ENCODE data around the gene ITSN2. TPM values are rescaled to one million over a fixed set of nuclear protein-coding genes. Genes with fewer than 3 reads are reported as not detected.

ITSN2 gene
- polyA plus RNA-seq, 1 donor from 2014 or later, result 10.6 TPM

GRCh38 chr2:24158131-24158530 lies 202.2 kb downstream of the ITSN2 start:
- no peak for TF ChIP-seq EZH2 (IDR thresholded peaks at IDR 0.05; ENCODE audit: borderline replicate concordance, insufficient read depth, low read length, poor library complexity, severe bottlenecking)
- no peak for TF ChIP-seq EP300 (conservative IDR thresholded peaks at IDR 0.05; ENCODE audit: poor library complexity, severe bottlenecking)
- no peak for TF ChIP-seq RAD21 (conservative IDR thresholded peaks at IDR 0.05)
- TF ChIP-seq POLR2AphosphoS5 (IDR thresholded peaks at IDR 0.05), result no peak
- no peak for TF ChIP-seq TAF1 (IDR thresholded peaks at IDR 0.05; ENCODE audit: low read depth)
- no peak for TF ChIP-seq MXI1 (conservative IDR thresholded peaks at IDR 0.05; ENCODE audit: poor library complexity, severe bottlenecking)
- TF ChIP-seq REST (IDR thresholded peaks at IDR 0.05; ENCODE audit: borderline replicate concordance), result no peak
- no peak for TF ChIP-seq CTCF (IDR thresholded peaks at IDR 0.05; ENCODE audit: poor library complexity, severe bottlenecking)
- TF ChIP-seq SMC3 (conservative IDR thresholded peaks at IDR 0.05; ENCODE audit: poor library complexity), result no peak
- Histone ChIP-seq H3K27ac (ENCODE audit: low read length) (no peak overlapping the region), H3K36me3 (ENCODE audit: insufficient read depth, low read length) (no peaks in the 10 kb centered on the region), H4K20me1 (ENCODE audit: insufficient read depth) (no peaks in the 10 kb centered on the region), H3K27me3 (ENCODE audit: insufficient read depth, low read depth, low read length) (no peaks in the 10 kb centered on the region), H3K9me2 (ENCODE audit: insufficient read depth, low read length) (no peaks in the 10 kb centered on the region), H3F3A (ENCODE audit: insufficient read depth, low read length, poor library complexity, severe bottlenecking) (no peaks in the 10 kb centered on the region), H3K4me2 (ENCODE audit: low read length) (no peak overlapping the region), H3K79me2 (replicated peaks; ENCODE audit: insufficient read depth, low read length) (no peaks in the 10 kb centered on the region), H3K4me3 (ENCODE audit: low read length) (no peak overlapping the region), H3K9ac (ENCODE audit: low read length) (no peak overlapping the region), H2AFZ (ENCODE audit: low read depth, low read length) (no peak overlapping the region), H3K9me3 (ENCODE audit: low read length) (peaks cover 3% of the 10 kb centered on the region)

- Histone ChIP-seq H3K4me3 (ENCODE audit: low read length) (no peak overlapping the region), H4K20me1 (ENCODE audit: insufficient read depth) (no peaks in the 10 kb centered on the region), H3K79me2 (replicated peaks; ENCODE audit: insufficient read depth, low read length) (no peaks in the 10 kb centered on the region), H3K36me3 (ENCODE audit: insufficient read depth, low read length) (no peaks in the 10 kb centered on the region), H3K27me3 (ENCODE audit: insufficient read depth, low read depth, low read length) (no peaks in the 10 kb centered on the region), H3F3A (ENCODE audit: insufficient read depth, low read length, poor library complexity, severe bottlenecking) (no peaks in the 10 kb centered on the region), H3K9ac (ENCODE audit: low read length) (no peak overlapping the region), H2AFZ (ENCODE audit: low read depth, low read length) (no peak overlapping the region), H3K9me3 (ENCODE audit: low read length) (no peaks in the 10 kb centered on the region), H3K27ac (ENCODE audit: low read length) (no peak overlapping the region), H3K9me2 (ENCODE audit: insufficient read depth, low read length) (no peaks in the 10 kb centered on the region), H3K4me2 (ENCODE audit: low read length) (no peak overlapping the region)
- TF ChIP-seq TAF1 (IDR thresholded peaks at IDR 0.05; ENCODE audit: low read depth), result no peak
- TF ChIP-seq RAD21 (conservative IDR thresholded peaks at IDR 0.05), result no peak
- TF ChIP-seq SMC3 (conservative IDR thresholded peaks at IDR 0.05; ENCODE audit: poor library complexity), result no peak
- TF ChIP-seq CTCF (IDR thresholded peaks at IDR 0.05; ENCODE audit: poor library complexity, severe bottlenecking), result no peak
- TF ChIP-seq POLR2AphosphoS5 (IDR thresholded peaks at IDR 0.05), result no peak
- TF ChIP-seq EP300 (conservative IDR thresholded peaks at IDR 0.05; ENCODE audit: poor library complexity, severe bottlenecking), result no peak
- TF ChIP-seq EZH2 (IDR thresholded peaks at IDR 0.05; ENCODE audit: borderline replicate concordance, insufficient read depth, low read length, poor library complexity, severe bottlenecking), result no peak
- TF ChIP-seq REST (IDR thresholded peaks at IDR 0.05; ENCODE audit: borderline replicate concordance), result no peak
- TF ChIP-seq MXI1 (conservative IDR thresholded peaks at IDR 0.05; ENCODE audit: poor library complexity, severe bottlenecking), result no peak
These were observed 206.9 kb downstream of the ITSN2 start for GRCh38 chr2:24153478-24153877.
